H1 (cell line): ENCODE measurements around the gene R3HDM2. TPM values are rescaled to one million over a fixed set of nuclear protein-coding genes. Genes with fewer than 3 reads are reported as not detected.

Source experiments
- CTCF ChIA-PET: fragments of 300-600 bp; sonication (Branson Sonifier 250); formaldehyde crosslinking; loops from one replicate; lab custom pipeline; 2021; ENCODE audit not compliant: partially characterized antibody; lab: Charles Lee
- POLR2A ChIA-PET: fragments of 300-600 bp; sonication (Branson Sonifier 250); formaldehyde crosslinking; loops from one replicate; lab custom pipeline; 2021; ENCODE audit warnings: inconsistent platforms; ENCODE audit not compliant: partially characterized antibody; lab: Charles Lee
- DNase-seq, 2 experiments: peaks; one replicate each; pipeline versions ENCODE4 v3.0.0 to v3.0.0-alpha.2; 2010 to 2022; ENCODE audit warnings: low spot score in 2 of 2, low read depth in 1 of 2, mixed read lengths in 1 of 2
- FAIRE-seq: peaks from 2 replicates; lab custom pipeline; 2011; peaks lifted over from hg19 to GRCh38; lab: Jason Lieb, UNC
- H2AFZ ChIP-seq: 2 replicates; pipeline ENCODE4 v1.8.1; 2012; ENCODE audit warnings: low read length, inconsistent platforms
- H2AK5ac ChIP-seq: 2 replicates; pipeline ENCODE4 v1.6.1; 2013; ENCODE audit warnings: low read depth, low read length
- H2BK120ac ChIP-seq: replicated peaks from 2 replicates; pipeline ENCODE3; 2013; ENCODE audit warnings: low read depth, low read length, inconsistent platforms
- H2BK12ac ChIP-seq: 2 replicates; pipeline ENCODE4 v1.6.1; 2013; ENCODE audit warnings: low read depth, low read length
- H2BK15ac ChIP-seq: 2 replicates; pipeline ENCODE4 v1.6.1; 2013; ENCODE audit warnings: low read length
- H2BK20ac ChIP-seq: 2 replicates; pipeline ENCODE4 v1.6.1; 2013; ENCODE audit warnings: low read length
- H2BK5ac ChIP-seq: 2 replicates; pipeline ENCODE4 v1.6.1; 2013; ENCODE audit warnings: low read depth, low read length
- H3K14ac ChIP-seq: 2 replicates; pipeline ENCODE4 v1.6.1; 2013; ENCODE audit warnings: inconsistent platforms; ENCODE audit not compliant: insufficient read length
- H3K18ac ChIP-seq: 2 replicates; pipeline ENCODE4 v1.6.1; 2013; ENCODE audit warnings: low read length; ENCODE audit errors: extremely low read depth
- H3K23ac ChIP-seq: 2 replicates; pipeline ENCODE4 v1.6.1; 2013; ENCODE audit warnings: inconsistent platforms; ENCODE audit not compliant: insufficient read length
- H3K23me2 ChIP-seq: 2 replicates; pipeline ENCODE4 v1.6.1; 2013; ENCODE audit warnings: low read depth, low read length
- H3K27ac ChIP-seq: 2 replicates; pipeline ENCODE4 v1.6.1; 2011; ENCODE audit warnings: low read depth, low read length, inconsistent platforms
- H3K27me3 ChIP-seq, 4 experiments: replicated peaks in 1 of 4; 1 replicate in 1 of 4; 2 replicates in 3 of 4; pipeline versions ENCODE4 v1.6.1 to v1.8.1; 2011 to 2013; ENCODE audit warnings: low read length in 3 of 4, mild to moderate bottlenecking in 3 of 4, inconsistent platforms in 2 of 4, mixed read lengths in 2 of 4, moderate library complexity in 1 of 4; ENCODE audit not compliant: control insufficient read depth in 3 of 4, insufficient read depth in 3 of 4; ENCODE audit errors: extremely low read depth in 1 of 4
- H3K36me3 ChIP-seq, 4 experiments: 2 replicates each; pipeline versions ENCODE4 v1.6.1 to v1.8.1; 2011 to 2013; ENCODE audit warnings: mild to moderate bottlenecking in 4 of 4, low read length in 3 of 4, moderate library complexity in 2 of 4, control low read depth in 1 of 4, inconsistent platforms in 1 of 4; ENCODE audit not compliant: insufficient read depth in 4 of 4, control insufficient read depth in 2 of 4
- H3K4ac ChIP-seq: replicated peaks from 2 replicates; pipeline ENCODE3; 2013; ENCODE audit warnings: low read length, low read depth, mixed read lengths, inconsistent platforms; ENCODE audit not compliant: insufficient read length
- H3K4me1 ChIP-seq, 4 experiments: replicated peaks in 1 of 4; 1 replicate in 1 of 4; 2 replicates in 3 of 4; pipeline versions ENCODE4 v1.6.1 to v1.8.1; 2011 to 2013; ENCODE audit warnings: low read length in 3 of 4, inconsistent platforms in 2 of 4, mixed read lengths in 1 of 4; ENCODE audit not compliant: insufficient read depth in 4 of 4, control insufficient read depth in 3 of 4
- H3K4me2 ChIP-seq, 2 experiments: 2 replicates each; pipeline versions ENCODE4 v1.6.1 to v1.8.1; 2011 to 2013; ENCODE audit warnings: low read depth in 2 of 2, low read length in 2 of 2, control low read depth in 1 of 2, inconsistent platforms in 1 of 2, mild to moderate bottlenecking in 1 of 2; ENCODE audit not compliant: insufficient read depth in 1 of 2
- H3K4me3 ChIP-seq, 4 experiments: fragments of 200-600, 300-600 bp in 1 of 4; sonication (generic), shearing (Covaris generic), sonication (Bioruptor Twin) in 1 of 4; 2 replicates each; pipeline versions ENCODE4 v1.5.1 to v1.8.1; 2011 to 2016; ENCODE audit warnings: low read length in 4 of 4, low read depth in 3 of 4, control low read depth in 2 of 4, inconsistent platforms in 2 of 4, mild to moderate bottlenecking in 2 of 4, mixed read lengths in 1 of 4, moderate library complexity in 1 of 4; ENCODE audit not compliant: insufficient read depth in 2 of 4; ENCODE audit errors: extremely low read depth in 1 of 4
- H3K56ac ChIP-seq: replicated peaks from 2 replicates; pipeline ENCODE3; 2013; ENCODE audit warnings: low read depth, mild to moderate bottlenecking, mixed read lengths, low read length, inconsistent platforms; ENCODE audit not compliant: insufficient read length
- H3K79me1 ChIP-seq: 2 replicates; pipeline ENCODE4 v1.6.1; 2013; ENCODE audit warnings: low read depth, low read length, control low read depth
- H3K79me2 ChIP-seq, 2 experiments: 2 replicates each; pipeline versions ENCODE4 v1.6.1 to v1.8.1; 2012 to 2013; ENCODE audit warnings: low read length in 2 of 2, mild to moderate bottlenecking in 2 of 2, inconsistent platforms in 1 of 2; ENCODE audit not compliant: insufficient read depth in 2 of 2, control insufficient read depth in 1 of 2
- H3K9ac ChIP-seq, 4 experiments: replicated peaks in 1 of 4; 1 replicate in 1 of 4; 2 replicates in 3 of 4; pipeline versions ENCODE4 v1.6.1 to v1.8.1; 2011 to 2013; ENCODE audit warnings: low read depth in 3 of 4, low read length in 3 of 4, control low read depth in 2 of 4, mild to moderate bottlenecking in 2 of 4, moderate library complexity in 2 of 4, inconsistent platforms in 1 of 4; ENCODE audit errors: extremely low read depth in 1 of 4
- H3K9me3 ChIP-seq, 2 experiments: 2 replicates each; pipeline versions ENCODE4 v1.6.1 to v1.8.1; 2012 to 2013; ENCODE audit warnings: mild to moderate bottlenecking in 2 of 2, moderate library complexity in 2 of 2, control low read depth in 1 of 2, inconsistent platforms in 1 of 2, low read depth in 1 of 2, low read length in 1 of 2, mixed read lengths in 1 of 2; ENCODE audit not compliant: insufficient read depth in 2 of 2
- H4K20me1 ChIP-seq, 2 experiments: replicated peaks in 1 of 2; 2 replicates each; pipeline versions ENCODE3 to v1.8.1; 2011 to 2013; ENCODE audit warnings: inconsistent platforms in 2 of 2, low read length in 2 of 2, mild to moderate bottlenecking in 1 of 2; ENCODE audit not compliant: insufficient read depth in 2 of 2, control insufficient read depth in 1 of 2
- H4K5ac ChIP-seq: 2 replicates; pipeline ENCODE4 v1.6.1; 2013; ENCODE audit warnings: low read length, low read depth, mixed read lengths, inconsistent platforms; ENCODE audit not compliant: insufficient read length
- H4K8ac ChIP-seq: 2 replicates; pipeline ENCODE4 v1.8.0; 2013; ENCODE audit warnings: mild to moderate bottlenecking, moderate library complexity, low read length, inconsistent platforms; ENCODE audit not compliant: insufficient read depth; ENCODE audit errors: extremely low read depth
- H4K91ac ChIP-seq: replicated peaks from 2 replicates; pipeline ENCODE3; 2013; ENCODE audit warnings: low read length, mixed read lengths, inconsistent platforms; ENCODE audit not compliant: insufficient read length
- RBBP5 ChIP-seq: IDR thresholded peaks from 2 replicates; pipeline ENCODE4 v1.7.1; 2012; ENCODE audit warnings: low read depth, mild to moderate bottlenecking, inconsistent platforms, low read length, moderate library complexity, borderline replicate concordance
- RXRA ChIP-seq: IDR thresholded peaks from 2 replicates; pipeline ENCODE4 v1.6.1; 2011; ENCODE audit warnings: low read depth, mild to moderate bottlenecking, low read length, moderate library complexity; ENCODE audit not compliant: insufficient read depth
- WGBS, 2 experiments: shearing (Covaris generic) in 1 of 2; methylation state at CpG; one replicate each; pipeline versions ENCODE4 v1.1.6 to v1.1.7; 2013 to 2015; ENCODE audit warnings: low lambda C conversion rate in 2 of 2, mixed read lengths in 2 of 2, inconsistent platforms in 1 of 2, low coverage in 1 of 2, missing lambda C conversion rate in 1 of 2; ENCODE audit not compliant: insufficient replicate concordance in 2 of 2, insufficient coverage in 1 of 2, insufficient read length in 1 of 2; ENCODE audit errors: extremely low coverage in 1 of 2, missing lambda C conversion rate in 1 of 2; 5-methylcytosine and 5-hydroxymethylcytosine counted together
- polyA plus RNA-seq, 7 experiments: library from polyadenylated mRNA; depleted of rRNA in 3 of 7; stranded (reverse) in 5 of 7; unstranded in 2 of 7; fragments of >200 nt in 5 of 7; fragments of 200-250 nt in 2 of 7; gene quantifications; 1 replicate in 5 of 7; 2 replicates in 1 of 7; 4 replicates in 1 of 7; pipeline versions ENCODE4 v1.2.1 to v1.2.3, GENCODE V29; 2011 to 2013; ENCODE audit warnings: missing spikeins in 2 of 7, mixed read lengths in 2 of 7
- total RNA-seq: library from RNA; stranded (reverse); fragmentation: NEBNext Ultra II Directional; extraction: Animal tissue kit (Norgen Biotek cat#: 25700); gene quantifications from 2 replicates; pipeline ENCODE4 v1.2.1, GENCODE V29; 2021

The R3HDM2 gene
- total and polyA plus RNA-seq, 2 of the 8 experiments (the other 6 are each of a cell fraction or from before 2014, with no cell fraction given) = 25.6 to 27.0 TPM

DNA sequence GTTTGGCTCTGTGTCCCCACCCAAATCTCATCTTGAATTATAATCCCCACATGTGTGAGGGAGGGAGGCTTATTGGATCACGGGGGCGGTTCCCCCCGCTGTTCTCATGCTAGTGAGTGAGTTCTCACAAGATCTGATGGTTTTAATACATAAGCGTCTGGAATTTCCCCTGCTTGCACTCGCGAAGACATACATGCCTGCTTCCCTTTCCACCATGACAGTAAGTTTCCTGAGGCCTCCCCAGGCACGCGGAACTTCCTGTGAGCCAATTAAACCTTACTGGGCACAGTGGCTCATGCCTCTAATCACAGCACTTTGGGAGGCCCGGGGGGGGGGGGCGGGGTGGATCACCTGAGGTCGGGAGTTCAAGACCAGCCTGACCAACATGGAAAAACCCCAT lies 60.8 kb downstream of the R3HDM2 start:
- Histone ChIP-seq H3K23me2 (no peaks in the 10 kb centered on the region), H3K79me2 (no peaks in the 10 kb centered on the region), H2BK12ac (no peak overlapping the region), H3K4me3 (no peak overlapping the region), H3K14ac (no peak overlapping the region), H3K9ac (no peak overlapping the region), H2AK5ac (no peak overlapping the region), H4K5ac (no peak overlapping the region), H3K4me1 (no peaks in the 10 kb centered on the region), H3K4ac (no peak overlapping the region), H3K56ac (no peak overlapping the region), H4K91ac (no peak overlapping the region), H3K9me3 (peaks cover 0 to 2% of the 10 kb centered on the region in 2 experiments; a peak in 1 of 4 replicates), H2AFZ (no peak overlapping the region), H3K23ac (no peak overlapping the region), H2BK120ac (no peak overlapping the region), H3K36me3 (no peaks in the 10 kb centered on the region), H4K8ac (no peak overlapping the region), H2BK15ac (no peak overlapping the region), H2BK20ac (no peak overlapping the region), H3K27ac (no peak overlapping the region), H2BK5ac (no peak overlapping the region), H4K20me1 (no peaks in the 10 kb centered on the region), H3K79me1 (no peaks in the 10 kb centered on the region; the same call in 1 of the 2 replicates), H3K18ac (no peak overlapping the region), H3K4me2 (no peak overlapping the region), H3K27me3 (no peaks in the 10 kb centered on the region)
- ChIA-PET POLR2A (no interaction called here), CTCF (no interaction called here)
- TF ChIP-seq RBBP5 (no peak), RXRA (no peak)
- 88% methylated on average over 10 of the region's 11 CpGs; no CpG with 5 or more reads in 1 of the 2 experiments for WGBS, 2 experiments
- FAIRE-seq = no peak
- DNase-seq = no peak
